Adipose tissue (tissue), 3 donors: Measurements from ENCODE around the gene CCDC63. TPM values are rescaled to one million over a fixed set of nuclear protein-coding genes. Genes with fewer than 3 reads are reported as not detected.
A peak's percentile ranks its signal among the peaks of the same experiment; 100 is the strongest.
"Not testable (repeated sequence)": the region's sequence is repeated elsewhere in the genome, so short reads cannot be mapped to it uniquely, and the experiment has no call there.

Source experiments
- H3K27ac ChIP-seq: one replicate; pipeline ENCODE4 v1.5.1; 2013; ENCODE audit warnings: low read depth, low read length
- WGBS, 3 donors: extraction: QIAGEN DNeasy Blood & Tissue Kit; methylation state at CpG; one replicate each; pipeline ENCODE4 v1.1.7; 2013; 5-methylcytosine and 5-hydroxymethylcytosine counted together
- polyA plus RNA-seq, 3 donors: library from polyadenylated mRNA; stranded (reverse); fragments of 200-250 nt; gene quantifications; one replicate each; pipeline ENCODE4 v1.2.3, GENCODE V29; 2013
- donor health status: healthy with polysubstance abuse.
- donor health status: Bipolar disorder and iron deficiency.
- donor health status: healthy.

CCDC63 gene
- polyA plus RNA-seq, 3 donors = not detected

DNA sequence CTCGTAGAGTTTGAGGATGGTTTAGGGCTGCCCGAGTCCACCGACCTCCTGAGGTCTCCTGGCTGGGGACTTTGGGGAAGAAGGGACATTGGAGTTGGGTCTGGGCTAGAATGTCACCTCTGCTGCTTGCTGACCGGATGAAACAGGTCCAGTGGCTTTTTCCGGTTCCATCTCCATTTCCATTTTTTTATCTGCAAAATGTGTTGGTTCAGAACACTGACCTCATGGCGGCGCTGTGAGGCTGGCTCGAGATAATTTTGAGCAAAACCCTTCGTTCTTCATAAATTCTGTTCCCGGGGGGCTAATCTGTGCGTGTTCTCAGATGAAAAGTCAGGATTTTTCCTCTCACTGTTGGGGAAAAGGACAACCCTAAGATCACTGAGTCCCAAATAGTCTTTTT, 85.3 kb downstream of the CCDC63 start:
- 28 to 40% (median 38%) methylated on average over 11 of the region's 11 CpGs for WGBS, 3 donors
- H3K27ac ChIP-seq = no peak overlapping the region

DNA sequence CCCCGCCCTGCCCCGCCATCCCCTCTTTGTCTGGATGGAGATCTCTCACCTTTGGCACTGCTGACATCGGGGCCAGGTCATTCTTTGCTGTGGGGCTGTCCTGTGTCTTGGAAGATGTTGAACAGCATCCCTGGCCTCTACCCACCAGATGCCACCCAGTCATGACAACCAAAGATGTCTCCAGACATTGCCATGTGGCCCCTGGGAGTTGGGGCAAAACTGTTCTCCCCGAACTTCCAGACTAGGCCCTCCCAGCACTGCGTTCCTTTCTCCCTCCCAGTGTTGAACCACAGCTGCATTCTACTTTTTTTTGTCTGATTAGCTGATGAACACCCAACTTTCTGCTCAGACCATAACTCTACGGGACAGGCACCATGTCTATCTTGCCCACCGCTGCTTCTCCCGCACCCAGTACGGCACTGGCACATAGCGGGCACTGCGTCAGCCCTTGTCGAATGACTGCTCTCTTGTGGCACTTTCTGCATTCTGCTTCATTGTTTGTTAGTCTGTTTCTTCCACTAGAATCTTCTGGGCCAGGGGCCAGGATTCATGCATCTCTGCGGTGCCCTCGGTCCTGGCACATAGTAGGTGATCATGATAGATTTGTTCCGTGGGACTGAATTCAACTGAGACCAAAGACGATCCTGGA, 86.7 kb downstream of the CCDC63 start:
- 88 to 94% (median 92%) methylated on average over 16 of the region's 16 CpGs for WGBS, 3 donors
- no peak overlapping the region for H3K27ac ChIP-seq

DNA sequence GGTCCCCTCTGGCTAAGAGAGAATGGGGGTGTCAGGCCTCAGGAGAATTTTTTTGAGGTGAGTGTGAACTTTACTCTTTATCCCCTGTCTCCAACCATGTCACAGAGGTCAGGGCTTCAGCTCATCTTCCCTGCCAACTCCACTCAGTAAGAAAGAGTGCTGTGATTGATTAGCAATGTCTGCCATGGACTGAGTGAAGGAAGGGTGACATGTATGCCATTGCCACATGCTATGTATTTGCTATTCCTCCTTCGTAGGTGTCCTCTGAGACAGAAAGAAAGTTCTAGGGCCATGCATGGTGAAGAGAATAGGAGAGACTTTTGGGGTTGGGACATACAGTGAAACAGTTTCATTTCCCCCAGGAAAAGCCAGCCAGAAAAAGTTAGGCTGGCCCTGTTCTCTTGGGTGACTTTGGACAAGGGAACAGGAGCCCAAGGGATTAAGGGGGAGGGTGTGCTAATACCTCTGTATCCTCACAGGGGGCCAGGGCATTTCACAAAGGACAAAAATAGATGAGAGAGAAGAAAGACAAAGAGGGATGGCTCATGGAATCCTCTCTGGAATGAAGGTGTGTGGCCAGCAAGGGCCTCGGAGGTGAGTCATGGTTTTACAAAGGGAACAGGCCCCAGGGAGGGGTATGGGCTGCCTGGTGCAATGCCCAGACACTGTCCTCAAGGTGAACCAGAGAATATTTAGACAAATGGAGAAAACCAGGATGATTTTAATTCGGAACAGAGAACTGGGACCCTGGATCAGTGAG, 87.5 kb downstream of the CCDC63 start:
- H3K27ac ChIP-seq = no peak overlapping the region
- 60 to 73% (median 72%) methylated on average over 3 of the region's 3 CpGs for WGBS, 3 donors

DNA sequence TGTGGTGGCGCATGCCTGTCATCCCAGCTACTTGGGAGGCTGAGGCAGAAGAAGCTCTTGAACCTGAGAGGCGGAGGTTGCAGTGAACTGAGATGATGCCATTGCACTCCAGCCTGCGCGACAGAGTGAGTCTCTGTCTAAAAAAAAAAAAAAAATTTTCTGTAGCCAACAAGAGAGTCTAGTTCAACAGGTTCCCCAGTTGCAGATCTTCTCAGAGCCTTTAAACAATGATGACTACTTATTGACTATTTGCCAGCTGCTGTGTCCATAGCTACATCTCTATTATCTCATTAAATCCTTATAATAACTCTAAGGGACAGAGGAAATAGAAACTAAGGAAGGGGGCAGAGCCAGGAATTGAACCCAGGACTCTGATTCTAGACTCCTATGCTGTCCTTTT, 88.8 kb downstream of the CCDC63 start:
- WGBS, 3 donors = 95 to 97% (median 97%) methylated on average over 4 of the region's 4 CpGs
- no peak overlapping the region for H3K27ac ChIP-seq

DNA sequence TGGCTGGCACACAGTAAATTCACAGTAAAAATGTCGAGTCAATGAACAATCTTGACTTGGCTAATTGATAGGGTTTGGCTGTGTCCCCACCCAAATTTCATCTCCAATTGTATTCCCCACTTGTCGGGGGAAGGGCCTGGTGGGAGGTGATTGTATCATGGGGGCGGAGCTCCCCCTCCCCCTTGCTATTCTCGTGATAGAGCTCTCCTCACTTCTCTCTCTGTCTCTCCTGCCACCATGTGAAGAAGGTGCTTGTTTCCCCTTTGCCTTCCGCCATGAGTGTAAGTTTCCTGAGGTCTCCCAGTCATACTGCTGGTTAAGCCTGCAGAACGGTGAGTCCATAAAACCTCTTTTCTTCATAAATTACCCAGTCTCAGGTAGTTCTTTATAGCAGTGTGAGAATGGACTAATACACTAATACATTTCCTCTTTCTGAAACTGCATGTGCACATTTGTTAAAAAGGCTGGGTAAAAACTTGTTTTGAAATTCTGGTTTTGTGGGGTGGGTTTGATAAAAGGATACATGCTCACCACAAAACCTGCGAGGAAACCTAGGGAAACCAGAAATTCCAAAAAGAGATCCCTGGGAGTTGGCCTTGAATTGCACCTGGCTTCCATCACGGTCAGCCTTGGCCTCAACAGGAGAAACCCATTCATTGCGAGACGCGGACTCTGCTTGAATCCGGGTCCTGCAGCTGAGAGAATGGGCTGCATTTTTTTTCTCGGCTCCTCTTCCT, 89.7 kb downstream of the CCDC63 start:
- 29 to 42% (median 30%) methylated on average over 13 of the region's 13 CpGs for WGBS, 3 donors

DNA sequence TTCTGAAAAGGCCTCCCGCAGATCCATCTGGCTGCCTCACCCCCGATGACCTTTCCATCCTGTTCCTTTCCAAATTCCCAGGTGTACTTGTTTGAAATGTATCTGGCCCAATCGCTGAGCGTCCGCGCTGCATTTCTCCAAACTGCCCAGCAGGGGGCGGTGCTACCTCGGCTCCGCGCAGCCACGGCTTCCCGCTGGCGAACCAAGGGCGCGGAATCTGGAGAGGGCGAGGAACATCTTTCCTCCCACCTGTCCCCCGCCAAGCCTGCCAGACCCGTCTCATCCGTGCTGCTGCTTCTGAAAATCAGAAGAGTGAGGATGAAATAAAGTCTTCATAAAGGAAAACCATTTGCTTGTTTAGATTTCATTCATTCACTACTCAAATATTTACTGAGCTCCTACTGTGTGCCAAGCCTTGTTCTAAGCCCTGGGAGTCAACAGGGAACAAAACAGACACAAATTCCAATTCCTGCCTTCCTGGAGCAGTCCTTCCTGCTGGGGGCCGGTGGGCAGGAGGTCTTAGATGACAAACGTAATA, 90.4 kb downstream of the CCDC63 start:
- 3 to 5% (median 4%) methylated on average over 21 of the region's 21 CpGs for WGBS, 3 donors

More for the DNA sequence above, 89.7 kb downstream of the CCDC63 start:
- H3K27ac ChIP-seq = no peak overlapping the region

DNA sequence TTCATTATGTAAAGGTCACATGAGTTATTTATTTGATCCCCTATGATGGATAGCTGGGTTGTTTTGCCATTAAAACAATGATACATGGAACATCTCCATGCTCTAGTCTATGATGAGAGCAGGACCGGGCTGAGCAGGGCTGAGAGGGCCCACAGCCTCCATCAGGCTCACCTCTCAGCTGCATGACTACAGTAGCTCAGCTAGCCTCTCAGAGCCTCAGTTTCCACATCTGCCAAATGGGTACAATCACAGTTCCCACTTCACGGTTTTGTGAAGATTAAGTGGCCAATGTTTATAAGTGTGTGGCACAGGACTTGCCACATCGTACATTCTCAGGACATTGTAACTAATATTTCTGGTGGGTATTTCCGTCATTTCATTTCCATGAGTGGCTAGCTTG, 93.5 kb downstream of the CCDC63 start:
- H3K27ac ChIP-seq = no peak overlapping the region
- whole genome bisulfite sequencing, 3 donors = 75 to 93% (median 92%) methylated on average over 4 of the region's 4 CpGs

More for the DNA sequence above, 90.4 kb downstream of the CCDC63 start:
- H3K27ac ChIP-seq = no peak overlapping the region

DNA sequence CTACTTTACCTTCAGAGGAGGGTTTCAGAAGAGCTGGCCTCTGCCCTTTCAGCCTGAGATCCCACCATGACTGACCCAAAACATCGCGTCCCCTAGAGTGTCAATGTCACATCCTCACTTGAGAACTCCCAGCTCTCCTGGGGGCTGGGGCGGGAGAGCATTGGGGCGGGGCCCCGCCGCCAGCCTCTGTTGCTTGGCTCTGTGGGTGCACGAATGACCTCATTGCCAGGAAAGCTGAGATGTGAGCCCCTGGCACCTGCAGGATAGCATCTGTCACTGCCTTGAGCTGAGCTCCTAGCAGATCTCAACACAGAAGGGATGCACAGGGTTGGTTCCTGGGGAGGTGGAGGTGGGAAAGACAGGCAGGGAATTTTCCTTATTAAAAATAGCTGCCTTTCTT, 94.1 kb downstream of the CCDC63 start:
- no peak overlapping the region for H3K27ac ChIP-seq
- WGBS, 3 donors = 69 to 76% (median 69%) methylated on average over 7 of the region's 7 CpGs

DNA sequence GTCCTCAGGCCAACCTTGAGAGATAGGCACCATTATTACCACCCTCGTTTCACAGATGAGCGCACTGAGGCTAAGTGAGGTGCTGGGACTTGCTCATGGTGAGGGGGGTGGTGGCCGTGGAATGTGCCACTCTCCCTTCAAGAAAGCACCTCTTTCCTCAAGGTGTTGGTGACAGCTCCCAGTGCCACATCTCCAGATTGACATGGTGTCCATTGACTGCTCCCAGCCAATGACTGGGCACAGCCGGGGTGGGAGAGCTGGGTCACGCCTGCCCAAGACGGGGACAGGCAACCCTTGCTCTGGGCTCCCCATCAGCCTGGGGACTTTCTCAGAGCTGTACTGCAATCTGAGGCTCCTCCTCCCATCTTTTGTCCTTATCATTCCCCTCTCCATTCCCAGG, 94.6 kb downstream of the CCDC63 start:
- H3K27ac ChIP-seq = no peak overlapping the region
- WGBS, 3 donors = 85 to 87% (median 85%) methylated on average over 6 of the region's 6 CpGs

DNA sequence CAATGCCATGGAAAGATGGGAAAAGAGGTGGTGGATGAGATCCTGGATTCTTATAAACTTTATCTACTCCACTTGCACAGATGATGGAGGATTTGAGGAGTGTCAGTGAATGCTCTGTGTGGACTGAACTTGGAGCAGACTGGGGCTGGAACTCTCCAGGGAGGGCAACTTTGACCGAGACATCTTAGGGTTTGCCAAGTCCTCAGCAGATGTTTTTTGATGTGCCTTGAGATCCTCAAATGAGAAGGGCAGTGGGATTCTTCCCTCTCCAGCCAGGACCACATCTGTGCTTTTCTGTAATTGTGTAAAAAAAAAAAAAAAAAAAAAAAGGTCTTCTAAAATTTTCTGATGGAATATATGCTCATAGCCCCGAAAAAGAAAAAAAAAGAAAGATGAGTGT, 96.6 kb downstream of the CCDC63 start:
- 43 to 61% (median 57%) methylated on average over 2 of the region's 2 CpGs for WGBS, 3 donors
- no peak overlapping the region for H3K27ac ChIP-seq

DNA sequence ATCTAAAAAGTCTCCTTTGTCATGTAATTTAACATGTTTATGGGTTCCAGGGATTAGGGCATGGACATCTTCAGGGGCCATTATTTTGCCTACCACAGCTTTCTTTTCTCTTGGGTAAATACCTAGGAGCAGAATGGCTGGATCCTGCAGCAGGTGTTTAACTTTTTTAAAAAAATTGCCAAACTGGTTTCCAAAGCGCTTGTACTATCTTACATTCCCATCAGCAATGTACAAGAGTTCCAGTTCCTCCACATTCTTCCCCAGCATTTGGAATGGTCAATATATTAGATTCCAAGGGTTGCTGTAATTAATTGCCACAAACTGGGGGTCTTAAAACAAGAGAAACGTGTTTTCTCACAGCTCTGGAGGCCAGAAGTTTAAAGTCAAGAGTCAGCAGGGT, 101.3 kb downstream of the CCDC63 start:
- peak overlapping the region; percentile 38 for H3K27ac ChIP-seq
- WGBS, 3 donors = 55 to 74% (median 71%) methylated on average over 2 of the region's 2 CpGs

DNA sequence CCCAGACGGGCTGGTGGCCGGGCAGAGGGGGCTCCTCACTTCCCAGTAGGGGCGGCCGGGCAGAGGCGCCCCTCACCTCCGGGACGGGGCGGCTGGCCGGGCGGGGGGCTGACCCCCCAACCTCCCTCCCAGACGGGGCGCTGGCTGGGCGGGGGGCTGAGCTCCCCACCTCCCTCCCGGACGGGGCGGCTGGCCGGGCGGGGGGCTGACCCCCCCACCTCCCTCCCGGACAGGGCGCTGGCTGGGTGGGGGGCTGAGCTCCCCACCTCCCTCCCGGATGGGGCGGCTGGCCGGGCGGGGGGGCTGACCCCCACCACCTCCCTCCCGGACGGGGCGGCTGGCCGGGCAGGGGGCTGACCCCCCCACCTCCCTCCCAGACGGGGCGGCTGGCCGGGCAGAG, 103.7 kb downstream of the CCDC63 start:
- 95% methylated on average over 13 to 28 of the region's 31 CpGs for WGBS, 3 donors
- not testable (repeated sequence) for H3K27ac ChIP-seq

DNA sequence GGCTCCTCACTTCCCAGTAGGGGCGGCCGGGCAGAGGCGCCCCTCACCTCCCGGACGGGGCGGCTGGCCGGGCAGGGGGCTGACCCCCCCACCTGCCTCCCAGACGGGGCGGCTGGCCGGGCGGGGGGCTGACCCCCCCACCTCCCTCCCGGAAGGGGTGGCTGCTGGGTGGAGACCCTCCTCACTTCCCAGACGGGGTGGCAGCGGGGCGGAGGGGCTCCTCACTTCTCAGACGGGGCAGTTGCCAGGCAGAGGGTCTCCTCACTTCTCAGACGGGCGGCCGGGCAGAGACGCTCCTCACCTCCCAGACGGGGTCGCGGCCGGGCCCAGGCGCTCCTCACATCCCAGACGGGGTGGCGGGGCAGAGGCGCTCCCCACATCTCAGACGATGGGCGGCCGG, 104.1 kb downstream of the CCDC63 start:
- 95 to 97% (median 96%) methylated on average over 18 to 24 of the region's 31 CpGs for WGBS, 3 donors
- not testable (repeated sequence) for H3K27ac ChIP-seq

Other genes with a start within 250 kb of the CCDC63 start
- 10 to 100 TPM in 2 of 3 donors, 1 to 10 TPM in 1; 9.5 to 14.3 (median 13.7) TPM for gene TCTN1, start 232.9 kb upstream of the CCDC63 start, polyA plus RNA-seq
- 1 to 10 TPM; 1.3 to 6.7 (median 4.7) TPM for gene HVCN1, start 157.9 kb upstream of the CCDC63 start, polyA plus RNA-seq
- gene PPP1CC, start 104.1 kb upstream of the CCDC63 start, polyA plus RNA-seq = 10 to 100 TPM; 58.1 to 92.9 (median 59.2) TPM
- 10 to 100 TPM in 2 of 3 donors, 1 to 10 TPM in 1; 1.5 to 20.0 (median 10.7) TPM for gene MYL2, start 73.6 kb downstream of the CCDC63 start, polyA plus RNA-seq
- gene CUX2, start 187.2 kb downstream of the CCDC63 start, polyA plus RNA-seq = under 1 TPM in 2 of 3 donors, not detected in 1; 0.01 to 0.04 TPM